GM21576 (cell line): ENCODE measurements around the gene TNFRSF14.

ENCODE experiments used
- ATAC-seq: cut with Tn5 transposase; IDR thresholded peaks from one replicate; pipeline ENCODE4 v1.9.1; 2021; ENCODE audit warnings: mild to moderate bottlenecking, moderate library complexity; ENCODE audit not compliant: unreplicated experiment

TNFRSF14 gene

DNA sequence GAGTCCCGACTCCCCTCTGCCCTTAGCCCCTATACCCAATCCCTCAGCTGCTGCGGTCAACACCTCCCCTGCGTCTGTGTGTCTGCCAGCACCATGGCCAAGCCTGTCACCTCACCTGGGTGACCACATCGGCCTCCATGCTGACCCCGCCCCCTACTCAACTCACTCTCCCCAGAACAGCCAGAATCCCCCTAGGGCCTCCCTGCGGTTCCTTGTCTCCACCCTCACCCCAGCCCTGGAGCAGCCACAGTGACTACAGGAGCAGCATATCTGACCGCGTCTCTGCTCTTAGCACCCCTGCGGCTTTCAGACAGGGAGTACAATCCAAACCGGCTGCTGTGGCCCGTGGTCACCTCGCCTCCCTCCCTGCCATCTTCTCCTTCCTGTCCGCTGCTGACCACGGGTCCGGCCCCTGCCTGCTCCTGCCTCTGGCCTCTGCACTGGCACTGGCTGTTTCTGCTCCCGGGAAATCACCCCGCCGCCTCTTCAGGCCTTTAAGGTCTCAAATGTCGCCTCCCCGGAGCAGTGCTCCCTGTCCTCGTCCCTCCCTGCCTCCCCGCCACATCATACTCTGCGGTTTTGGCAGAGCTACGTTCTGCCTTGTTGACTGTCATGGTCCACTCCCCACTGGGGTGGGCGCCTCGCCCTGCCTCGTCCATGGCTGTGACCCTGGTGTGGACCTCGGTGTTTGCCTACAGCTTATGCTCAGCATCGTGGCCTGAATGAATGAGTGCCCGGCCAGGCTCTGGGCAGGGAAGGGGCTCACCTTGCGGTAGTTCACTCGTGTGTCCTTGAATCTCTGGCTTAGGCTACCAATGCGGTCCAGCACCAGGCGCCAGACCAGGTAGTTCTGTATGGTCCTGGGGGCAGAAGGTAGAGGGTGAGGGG is 41.5 kb downstream of the TNFRSF14 start:
- ATAC-seq = no peak

DNA sequence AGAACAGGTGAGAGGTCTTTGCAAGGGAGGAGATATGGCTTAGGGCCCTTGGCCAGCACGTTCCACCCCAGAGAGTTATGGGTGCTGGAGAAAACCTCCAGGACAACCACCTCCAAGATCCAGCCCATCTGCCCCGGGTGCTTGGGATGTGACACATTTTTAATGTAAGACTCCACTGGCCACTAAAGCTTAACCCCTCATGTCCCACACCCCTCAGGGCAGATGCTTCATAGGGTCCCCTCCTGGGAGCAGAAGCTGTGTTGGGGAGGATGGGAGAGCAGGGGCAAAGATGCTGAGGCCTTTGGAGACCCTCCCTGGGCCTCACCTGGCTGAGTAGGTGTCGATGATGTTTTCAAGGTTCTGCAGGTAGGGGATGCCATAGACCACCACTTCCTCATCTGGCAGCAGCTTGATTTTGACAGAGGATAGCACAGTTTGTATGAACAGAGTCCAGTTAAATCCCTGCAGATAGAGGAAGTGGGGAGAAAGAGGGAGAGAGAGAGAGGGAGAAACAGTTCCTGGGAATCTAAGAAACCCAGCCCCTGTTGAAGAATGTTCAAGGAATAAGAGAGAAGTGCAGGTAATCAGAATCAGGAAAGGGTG is 42.3 kb downstream of the TNFRSF14 start:
- ATAC-seq = no peak

DNA sequence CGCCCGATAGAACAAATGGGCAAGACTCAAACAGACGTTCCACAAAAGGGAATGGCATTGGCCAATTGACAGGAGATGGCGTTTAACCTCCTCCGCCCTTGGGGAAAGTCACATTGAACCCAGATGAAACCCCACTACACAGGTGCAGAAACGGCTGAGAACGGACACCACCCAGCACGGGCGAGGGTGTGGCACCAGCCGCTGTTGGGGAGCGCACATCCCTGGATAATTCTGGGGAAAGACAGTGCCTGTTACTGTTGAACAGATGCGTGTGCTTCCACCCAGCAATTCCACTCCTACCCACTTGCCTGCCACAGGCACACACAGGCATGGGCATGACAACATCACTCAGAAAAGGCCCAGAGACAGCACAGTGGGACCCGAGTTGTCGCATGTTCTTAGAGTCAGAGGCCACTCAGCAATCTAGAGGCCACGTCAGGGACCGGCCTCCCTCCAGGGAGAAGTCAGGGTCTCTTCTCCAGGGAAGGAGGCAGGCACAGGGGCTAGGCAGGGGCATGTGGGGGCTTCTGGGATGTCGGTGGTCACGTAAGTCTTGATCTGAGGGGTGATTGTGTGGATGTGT is 45.6 kb downstream of the TNFRSF14 start:
- no peak for ATAC-seq

DNA sequence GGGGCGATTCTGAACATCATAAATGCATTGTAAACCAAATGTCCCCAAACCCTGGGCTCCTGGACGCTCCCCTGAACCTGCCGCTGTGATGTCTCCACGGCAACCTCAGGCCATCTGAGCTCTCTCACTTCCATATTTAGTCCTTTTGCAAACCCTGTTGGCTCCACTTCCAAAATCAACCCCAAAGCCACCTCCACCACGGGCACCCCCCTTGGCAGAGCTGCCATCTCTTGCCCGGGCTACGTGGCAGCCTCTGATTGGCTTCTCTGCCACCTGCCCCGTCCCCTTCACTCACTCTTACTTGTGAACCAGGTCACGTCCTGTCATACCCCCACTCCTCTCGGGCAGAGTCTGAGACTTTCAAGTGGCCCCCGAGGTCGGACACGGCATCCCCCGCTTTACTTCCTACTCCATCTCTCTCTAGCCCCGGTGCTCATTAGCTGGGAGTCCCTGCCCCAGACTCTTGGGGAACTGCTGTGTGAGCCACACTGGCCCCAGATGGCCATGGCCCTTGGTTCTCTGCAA is 46.2 kb downstream of the TNFRSF14 start:
- ATAC-seq = no peak

DNA sequence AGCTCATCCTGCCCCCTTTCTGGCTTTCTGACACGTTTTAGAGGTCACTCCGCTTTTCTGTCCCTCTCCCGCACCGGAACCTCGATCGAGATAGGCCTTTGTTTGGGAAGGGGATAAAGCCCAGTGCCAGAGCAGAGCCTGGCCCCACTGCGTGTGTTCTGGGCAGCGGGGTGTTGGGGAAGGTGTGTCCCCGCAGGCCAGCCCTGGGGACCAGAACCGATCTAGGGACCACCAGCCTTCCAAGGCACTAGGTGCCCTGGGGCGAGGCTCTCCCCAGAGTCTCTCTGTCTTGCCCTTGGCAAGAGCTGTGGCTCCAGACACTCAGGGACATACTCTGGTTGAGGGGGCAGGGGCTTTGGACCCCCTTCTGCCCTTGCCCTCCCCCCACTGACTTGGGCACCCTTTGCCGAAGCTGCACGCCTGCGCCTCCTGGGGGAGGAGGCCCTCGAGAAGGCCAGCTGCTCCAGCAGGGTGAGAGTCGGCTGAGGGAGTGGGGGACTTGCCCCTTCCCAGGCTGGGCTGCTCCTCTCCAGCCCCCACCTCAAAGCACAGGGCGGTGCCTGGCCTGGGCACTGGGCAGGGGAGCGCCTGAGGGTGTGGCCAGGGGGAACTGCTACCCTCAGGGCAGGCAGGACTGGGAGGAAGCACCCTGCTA is 46.8 kb downstream of the TNFRSF14 start:
- ATAC-seq = no peak

DNA sequence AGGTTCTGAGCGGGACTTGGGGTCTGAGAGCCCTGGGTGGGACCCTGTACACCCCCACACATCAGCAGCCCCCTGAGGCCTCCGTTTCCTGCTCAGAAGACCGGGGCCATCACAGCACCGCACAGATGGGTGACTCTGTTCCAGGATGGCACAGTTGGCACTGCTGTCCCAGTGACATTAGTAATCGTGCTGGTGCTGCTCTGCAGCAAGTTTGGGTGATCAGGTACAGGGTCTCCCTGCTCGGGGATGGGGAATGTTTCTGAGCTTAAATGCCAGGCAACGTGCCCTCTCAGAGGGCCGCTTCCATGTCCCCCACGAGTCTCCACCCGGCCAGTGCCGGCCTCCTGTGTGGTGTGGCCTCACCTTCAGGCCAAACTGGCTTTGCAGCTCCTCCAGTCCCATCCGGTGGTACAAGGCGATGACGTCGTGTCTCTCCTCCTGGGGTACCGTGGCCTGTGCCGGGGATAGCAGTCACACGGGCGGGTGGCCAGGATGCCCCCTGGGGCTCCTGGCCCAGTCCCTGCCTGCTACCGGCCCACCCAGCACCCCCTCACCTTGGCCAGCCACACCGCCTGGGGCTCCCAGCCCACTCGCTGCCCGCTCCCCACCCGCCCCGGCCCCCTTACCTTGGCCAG is 47.5 kb downstream of the TNFRSF14 start:
- ATAC-seq = no peak

DNA sequence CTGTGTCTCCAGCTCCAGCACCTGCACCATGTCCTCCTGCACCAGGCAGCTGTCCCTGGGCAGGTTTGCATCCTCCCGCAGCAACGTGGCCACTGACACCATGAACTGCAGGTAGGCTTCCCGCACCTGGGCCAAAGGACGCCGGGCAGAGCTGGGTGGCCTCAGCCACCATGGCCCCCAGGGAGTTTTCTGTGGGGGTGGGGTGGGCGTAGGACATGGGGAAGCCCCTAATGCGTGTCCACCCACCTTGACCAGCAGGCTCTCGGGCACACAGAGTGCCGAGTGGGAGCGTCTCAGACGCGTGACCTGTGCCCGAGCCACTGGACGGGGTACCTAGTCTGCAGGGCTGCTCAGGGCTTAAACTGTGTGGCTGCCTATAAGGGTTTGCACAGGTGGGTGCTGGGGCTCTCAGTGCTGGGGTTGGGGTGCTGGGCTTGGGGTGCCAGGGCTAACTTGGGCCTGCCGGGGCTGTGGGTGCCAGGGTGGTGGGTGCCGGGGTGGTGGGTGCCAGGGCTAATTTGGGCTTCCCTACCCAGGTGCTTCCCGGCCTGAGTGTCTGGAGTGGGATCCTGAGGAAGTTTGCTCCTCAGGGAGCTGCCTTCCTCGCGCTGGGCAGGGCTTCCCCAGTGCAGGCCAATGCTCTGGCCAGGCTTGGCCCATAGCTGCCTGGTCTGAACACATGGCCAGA is 48.1 kb downstream of the TNFRSF14 start:
- no peak for ATAC-seq

DNA sequence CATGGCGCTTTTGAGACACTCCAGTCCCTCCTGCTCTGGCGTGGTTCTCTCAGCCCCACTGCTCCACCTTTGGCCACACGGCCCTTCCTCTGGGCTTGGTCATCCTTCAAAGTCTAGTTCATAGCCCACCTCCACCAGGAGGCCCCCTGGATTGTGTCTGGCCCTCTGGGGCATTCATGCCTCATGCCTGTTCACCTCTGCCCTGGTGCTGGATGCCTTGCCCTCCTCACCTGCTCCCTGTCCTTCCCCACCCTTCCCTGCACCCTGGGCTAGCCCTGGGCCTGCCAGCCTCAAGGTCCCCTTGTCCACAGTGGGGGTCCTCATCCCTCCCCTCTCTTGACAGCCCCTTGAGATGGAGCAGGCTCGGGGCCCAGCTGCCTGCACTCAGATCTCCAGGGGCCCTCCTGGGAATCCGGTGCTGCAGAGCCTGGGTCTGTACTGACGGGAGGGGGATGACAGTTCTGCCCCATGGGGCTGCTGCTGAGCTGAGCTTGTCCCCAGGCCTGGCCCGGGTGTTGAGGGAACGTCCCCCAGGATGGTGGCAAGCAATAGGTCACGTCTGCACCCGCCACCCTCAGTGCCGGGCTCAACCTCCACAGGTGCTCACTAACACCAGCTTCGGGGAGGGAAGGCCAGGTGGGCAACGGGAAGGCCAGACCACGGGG is 48.8 kb downstream of the TNFRSF14 start:
- no peak for ATAC-seq

DNA sequence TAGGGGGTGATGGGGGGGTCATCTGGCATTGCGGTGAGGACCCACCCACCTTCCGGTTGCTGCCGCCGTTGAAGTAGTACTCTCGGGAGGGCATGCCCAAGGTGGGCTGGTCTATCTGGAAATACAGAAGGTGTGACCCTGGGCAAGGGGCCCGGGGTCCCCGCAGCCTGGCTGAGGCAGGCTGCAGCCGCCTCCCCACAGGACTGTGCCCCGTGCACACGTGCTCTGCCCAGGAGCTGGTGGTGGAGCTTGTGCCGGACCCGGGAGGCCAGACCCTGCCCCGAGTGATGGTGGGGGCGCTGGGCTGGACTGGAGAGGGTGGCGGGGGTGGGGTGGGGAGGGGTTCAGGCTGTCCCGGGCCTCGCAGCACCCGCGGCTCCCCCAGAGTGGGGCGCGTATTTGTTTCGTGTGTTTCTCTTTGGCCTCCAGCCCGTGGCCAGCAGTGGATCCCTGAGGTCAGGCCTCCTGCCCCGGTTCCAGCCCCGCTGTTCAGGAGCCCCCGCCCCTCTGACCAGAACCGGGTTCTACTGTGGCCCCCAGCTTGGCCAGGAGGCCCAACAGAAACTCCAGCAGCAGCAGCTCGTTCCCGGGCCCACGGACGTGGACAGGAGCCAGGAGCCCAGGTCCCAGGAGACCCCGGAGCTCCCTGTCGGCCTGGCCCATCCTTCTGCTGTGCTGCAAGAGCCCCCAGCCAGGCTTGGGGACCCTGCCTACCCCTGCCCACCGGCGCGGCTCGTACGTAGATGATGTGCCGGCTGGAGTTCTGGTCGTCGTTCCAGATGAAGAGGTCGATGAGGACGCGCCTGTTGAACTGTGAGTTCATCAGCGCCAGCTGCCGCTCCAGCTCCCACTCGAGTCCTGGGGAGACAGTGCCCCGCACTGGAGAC is 49.6 kb downstream of the TNFRSF14 start:
- ATAC-seq = no peak

DNA sequence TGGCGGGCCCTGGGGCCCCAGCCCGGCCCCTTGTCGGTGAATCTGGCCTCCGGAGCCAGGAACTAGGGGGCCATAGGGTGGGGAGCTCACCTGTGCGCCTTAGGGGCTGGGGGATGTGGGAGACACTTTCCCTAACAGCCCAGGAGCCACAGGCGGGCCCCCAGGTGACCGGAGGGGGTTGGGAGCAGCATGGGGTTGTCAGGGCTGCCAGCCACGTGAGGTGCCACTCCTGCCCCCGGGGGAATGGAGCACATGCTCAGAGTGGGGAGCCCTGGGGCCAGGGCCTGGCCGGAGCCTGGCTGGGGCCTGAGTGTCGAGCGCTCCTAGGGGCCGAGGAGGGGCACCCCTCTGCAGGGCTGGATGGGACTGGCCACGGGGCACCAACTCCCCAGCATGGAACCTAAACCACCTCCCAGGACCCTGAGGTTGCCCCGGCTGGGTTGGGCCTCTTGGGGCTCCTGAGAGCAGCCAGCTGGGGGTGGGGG is 50.3 kb downstream of the TNFRSF14 start:
- ATAC-seq = no peak

DNA sequence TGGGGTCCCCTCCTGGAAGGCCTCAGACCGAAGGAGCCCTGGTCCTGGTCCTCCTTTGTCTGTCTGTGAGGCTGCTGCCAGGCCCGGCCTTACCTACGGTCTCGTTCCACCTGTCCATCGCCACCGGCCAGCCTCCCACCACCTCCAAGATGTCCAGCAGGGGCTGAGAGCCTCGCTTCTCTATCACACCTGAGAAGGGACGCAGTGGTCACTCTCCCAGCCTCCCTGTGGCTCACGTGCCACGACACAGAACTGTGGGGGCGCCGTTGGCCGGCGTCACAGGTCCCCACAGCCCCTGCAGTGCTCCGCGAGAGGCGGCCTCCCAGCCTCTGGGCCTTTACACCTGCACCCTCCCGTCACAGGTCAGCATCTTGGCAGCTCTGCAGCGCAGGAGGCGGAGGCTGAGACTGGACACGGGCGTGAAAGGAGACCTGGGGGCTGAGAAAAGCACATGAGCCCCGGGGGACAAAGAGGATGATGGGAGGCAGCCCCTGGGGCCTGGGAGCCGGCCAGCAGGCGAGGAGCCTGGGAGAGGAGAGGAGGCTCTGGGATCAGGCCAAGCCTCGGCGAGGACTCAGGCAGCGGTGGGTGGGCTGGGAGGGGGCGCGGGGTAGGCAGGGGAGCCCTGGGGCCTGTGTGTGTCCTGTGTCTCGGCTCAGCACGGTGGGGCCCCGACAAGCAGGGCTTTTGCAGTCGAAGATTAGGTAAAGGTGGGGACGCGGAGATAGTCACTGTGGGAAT is 50.9 kb downstream of the TNFRSF14 start:
- ATAC-seq = no peak

DNA sequence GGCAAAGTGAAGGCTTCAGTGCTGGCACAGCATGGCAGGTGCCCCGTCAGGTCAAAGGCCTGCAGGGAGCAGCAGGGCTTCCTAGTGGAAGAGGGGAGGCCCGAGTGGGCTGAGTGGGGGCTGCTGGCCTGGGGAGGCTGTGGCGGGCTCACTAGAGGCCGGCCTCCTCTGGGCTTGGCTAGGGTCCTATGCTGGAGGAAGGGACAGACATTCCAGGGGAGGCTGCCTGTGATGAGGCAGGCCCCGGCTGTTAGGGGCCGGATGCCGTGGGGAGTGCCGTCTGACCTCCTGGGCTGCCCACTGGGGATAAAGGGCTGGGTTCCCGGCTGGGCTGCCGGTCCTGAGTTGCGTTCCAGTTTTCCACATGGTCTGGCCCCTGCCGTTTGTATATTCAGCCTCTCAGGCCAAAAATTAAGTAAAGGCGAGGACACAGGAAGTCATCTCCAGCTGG is 51.5 kb downstream of the TNFRSF14 start:
- ATAC-seq = no peak

DNA sequence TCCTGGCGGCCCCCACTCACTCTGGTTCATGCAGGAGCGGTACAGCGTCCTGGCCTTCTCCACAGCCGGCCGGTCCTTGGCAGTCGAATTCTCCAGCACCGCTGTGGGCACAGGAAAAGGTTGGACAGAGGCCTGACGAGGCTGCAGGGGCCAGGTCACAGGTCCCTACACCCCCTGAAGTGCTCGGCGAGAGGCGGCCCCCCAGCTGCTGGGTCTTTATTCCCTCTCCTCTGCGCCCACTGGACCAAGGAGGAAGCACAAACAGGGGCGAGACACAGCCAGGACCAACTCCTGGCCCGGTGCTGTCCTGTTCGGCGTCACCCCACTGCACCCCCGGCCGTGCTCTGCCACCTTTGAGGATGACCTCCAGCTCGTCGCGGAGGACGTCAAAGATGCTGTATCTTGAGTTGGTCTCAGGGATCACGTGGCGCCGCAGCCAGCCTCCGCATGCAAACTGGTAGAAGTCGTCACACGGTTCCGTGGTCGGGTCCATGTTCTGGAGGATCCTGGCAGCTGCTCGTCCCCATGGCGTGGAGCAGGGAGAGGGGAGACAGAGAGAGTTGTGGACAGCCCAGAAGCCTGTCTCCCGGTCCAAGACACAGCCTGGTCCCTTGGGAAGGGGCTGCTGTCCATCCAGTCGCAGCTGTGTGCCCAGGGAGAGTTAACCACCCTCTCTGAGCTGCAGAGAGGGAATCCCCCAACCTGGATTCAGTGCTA is 53.3 kb downstream of the TNFRSF14 start:
- no peak for ATAC-seq

DNA sequence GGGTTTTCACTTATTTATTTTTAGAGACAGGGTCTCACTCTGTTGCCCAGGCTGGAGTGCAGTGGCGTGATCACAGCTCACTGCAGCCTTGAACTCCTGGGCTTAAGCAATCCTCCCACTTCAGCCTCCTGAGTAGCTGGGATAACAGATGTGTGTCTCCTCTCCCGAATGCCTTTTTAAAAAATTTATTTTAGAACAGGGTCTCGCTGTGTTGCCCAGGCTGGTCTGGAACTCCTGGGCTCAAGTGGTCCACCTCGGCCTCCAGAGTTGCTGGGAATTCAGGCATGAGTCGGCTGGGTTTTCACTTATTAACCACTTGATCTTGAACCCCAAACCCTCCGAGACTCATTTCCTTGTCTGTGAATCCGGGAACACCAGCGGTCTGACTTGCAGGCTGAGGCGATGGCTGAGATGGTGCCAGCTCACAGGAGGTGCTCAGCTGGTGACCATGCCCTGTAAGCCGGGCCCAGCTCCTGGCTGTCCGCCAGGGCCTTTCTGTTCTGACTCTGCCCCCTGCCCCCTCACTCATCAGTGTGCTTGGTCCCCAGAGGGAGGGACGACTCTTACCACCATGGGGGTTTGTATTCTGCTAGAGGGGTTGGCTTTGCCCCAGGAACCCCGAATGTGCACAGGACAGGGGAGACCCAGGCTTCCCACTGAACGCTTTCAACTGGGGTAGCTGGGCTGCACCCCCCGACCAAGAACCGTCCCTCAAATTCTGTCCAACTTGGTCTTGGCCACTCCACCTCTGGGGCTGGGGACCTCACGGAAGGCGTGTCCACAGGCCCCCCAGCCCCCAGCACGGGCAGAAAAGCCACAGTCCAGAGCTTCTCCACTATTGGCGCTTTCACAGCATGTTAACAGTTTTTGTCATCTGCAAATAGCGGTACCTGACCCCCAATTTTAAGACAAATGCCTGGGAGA is 54.1 kb downstream of the TNFRSF14 start:
- no peak for ATAC-seq

DNA sequence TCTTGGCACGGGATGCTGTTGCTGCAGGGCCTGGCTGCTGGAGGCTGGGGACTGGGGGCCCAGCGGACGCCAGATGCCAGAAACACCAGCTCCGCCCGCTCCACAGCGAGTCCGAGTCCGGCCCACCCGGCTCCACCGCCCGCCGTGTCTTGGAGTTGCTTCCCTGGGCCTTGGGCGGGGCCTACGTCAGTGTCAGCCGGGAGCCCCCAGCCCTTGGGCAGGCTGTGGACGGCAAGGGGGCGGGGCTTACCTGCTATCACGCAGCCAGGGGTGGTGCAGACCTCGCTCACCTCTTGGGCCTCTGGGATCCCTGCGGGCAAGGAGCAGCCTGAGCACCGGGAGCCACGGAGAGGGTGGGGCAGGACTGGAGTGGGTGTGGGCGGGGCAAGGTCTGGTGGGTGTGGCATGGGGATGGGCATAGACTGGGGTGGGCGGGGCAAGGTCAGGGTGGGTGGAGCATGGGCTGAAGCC is 54.9 kb downstream of the TNFRSF14 start:
- ATAC-seq = no peak
